Epithelial cell of prostate (primary cell): Measurements from ENCODE around the gene SPEN.
"Not testable (repeated sequence)": the region's sequence is repeated elsewhere in the genome, so short reads cannot be mapped to it uniquely, and the experiment has no call there.

ENCODE experiments used
- DNase-seq: peaks from one replicate; pipeline ENCODE4 v3.0.0-alpha.2; 2011; ENCODE audit warnings: low read depth, low spot score
- H3K27ac ChIP-seq: fragments of 450-650 bp; 2 replicates; pipeline ENCODE4 v1.5.1; 2017; ENCODE audit warnings: mild to moderate bottlenecking

The SPEN gene

GRCh38 chr1:15892857-15893599, 45.5 kb downstream of the SPEN start:
- H3K27ac ChIP-seq = peak overlapping the region; percentile 58
- DNase-seq = not testable (repeated sequence)

GRCh38 chr1:15895233-15895632, 47.7 kb downstream of the SPEN start:
- no peak for DNase-seq
- H3K27ac ChIP-seq = no peak overlapping the region

- peak overlapping the region; percentile 39 for H3K27ac ChIP-seq
- not testable (repeated sequence) for DNase-seq
Measured at GRCh38 chr1:15896841-15897610, 49.5 kb downstream of the SPEN start.

- DNase-seq = no peak
- H3K27ac ChIP-seq = no peak overlapping the region
Measured at GRCh38 chr1:15899266-15899665, 51.8 kb downstream of the SPEN start.

- H3K27ac ChIP-seq = no peak overlapping the region
- no peak for DNase-seq
Measured at GRCh38 chr1:15900662-15901279, 53.3 kb downstream of the SPEN start.

- peak; percentile 54 for DNase-seq
- peak overlapping the region; percentile 15 for H3K27ac ChIP-seq
Measured at GRCh38 chr1:15902882-15903281, 55.4 kb downstream of the SPEN start.

GRCh38 chr1:15908597-15908996, 61.1 kb downstream of the SPEN start:
- DNase-seq = no peak
- no peak overlapping the region for H3K27ac ChIP-seq

- H3K27ac ChIP-seq = peak overlapping the region; percentile 13
- no peak for DNase-seq
Measured at GRCh38 chr1:15911141-15911540, 63.6 kb downstream of the SPEN start.

GRCh38 chr1:15911927-15912326, 64.4 kb downstream of the SPEN start:
- H3K27ac ChIP-seq = peak overlapping the region; percentile 13
- DNase-seq = peak; percentile 14

- H3K27ac ChIP-seq, DNase-seq: not testable (repeated sequence)
Measured at GRCh38 chr1:15913607-15914006, 66.1 kb downstream of the SPEN start.

- DNase-seq = no peak
- H3K27ac ChIP-seq = peak overlapping the region; percentile 56
Measured at GRCh38 chr1:15915991-15916390, 68.5 kb downstream of the SPEN start.

GRCh38 chr1:15916417-15916816, 68.9 kb downstream of the SPEN start:
- peak; percentile 26 for DNase-seq
- peak overlapping the region; percentile 56 for H3K27ac ChIP-seq

- peak overlapping the region; percentile 56 for H3K27ac ChIP-seq
- no peak for DNase-seq
Measured at GRCh38 chr1:15916916-15917315, 69.4 kb downstream of the SPEN start.

- H3K27ac ChIP-seq = peak overlapping the region; percentile 74
- DNase-seq = peak; percentile 57
Measured at GRCh38 chr1:15918962-15919715, 71.6 kb downstream of the SPEN start.

- H3K27ac ChIP-seq = peak overlapping the region; percentile 81
- peak; percentile 55 for DNase-seq
Measured at GRCh38 chr1:15923241-15923640, 75.7 kb downstream of the SPEN start.

GRCh38 chr1:15926448-15926847, 78.9 kb downstream of the SPEN start:
- H3K27ac ChIP-seq, DNase-seq: not testable (repeated sequence)

GRCh38 chr1:15928971-15929965, 81.8 kb downstream of the SPEN start:
- no peak for DNase-seq
- no peak overlapping the region for H3K27ac ChIP-seq

- no peak for DNase-seq
- no peak overlapping the region for H3K27ac ChIP-seq
Measured at GRCh38 chr1:15931401-15931800, 83.9 kb downstream of the SPEN start.

- H3K27ac ChIP-seq = no peak overlapping the region
- no peak for DNase-seq
Measured at GRCh38 chr1:15931884-15932283, 84.4 kb downstream of the SPEN start.
